Stimulated activated CD4-positive, alpha-beta T cell treated with anti-CD3 and anti-CD28 coated beads, Interleukin-4, amount 100 ng/mL, for 4 hours (primary cell): Measurements from ENCODE around the gene BST1.
"Not testable (repeated sequence)": the region's sequence is repeated elsewhere in the genome, so short reads cannot be mapped to it uniquely, and the experiment has no call there.

Source experiments
- DNase-seq, 2 experiments: peaks; one replicate each; pipeline ENCODE4 v3.0.0-alpha.2; 2020

The BST1 gene

DNA sequence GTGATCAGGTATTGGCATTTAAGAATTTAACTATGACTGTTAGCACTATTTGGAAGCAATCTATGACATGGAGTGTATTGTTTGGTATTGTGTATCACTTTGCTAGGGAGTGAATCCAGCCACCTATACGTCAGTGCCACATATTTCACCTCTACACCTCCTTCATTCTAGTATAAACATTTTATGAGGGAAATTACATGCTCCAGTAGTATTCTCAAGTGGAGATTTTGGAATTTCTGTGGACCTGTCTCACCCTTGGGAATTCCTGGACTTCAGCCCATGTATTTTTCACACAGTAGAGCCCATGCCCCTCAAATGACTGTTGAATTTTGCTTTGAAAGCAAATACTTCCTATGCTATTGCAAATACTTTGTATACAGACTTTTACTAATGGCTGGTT, 11.3 kb downstream of the BST1 start:
- no peak for DNase-seq

DNA sequence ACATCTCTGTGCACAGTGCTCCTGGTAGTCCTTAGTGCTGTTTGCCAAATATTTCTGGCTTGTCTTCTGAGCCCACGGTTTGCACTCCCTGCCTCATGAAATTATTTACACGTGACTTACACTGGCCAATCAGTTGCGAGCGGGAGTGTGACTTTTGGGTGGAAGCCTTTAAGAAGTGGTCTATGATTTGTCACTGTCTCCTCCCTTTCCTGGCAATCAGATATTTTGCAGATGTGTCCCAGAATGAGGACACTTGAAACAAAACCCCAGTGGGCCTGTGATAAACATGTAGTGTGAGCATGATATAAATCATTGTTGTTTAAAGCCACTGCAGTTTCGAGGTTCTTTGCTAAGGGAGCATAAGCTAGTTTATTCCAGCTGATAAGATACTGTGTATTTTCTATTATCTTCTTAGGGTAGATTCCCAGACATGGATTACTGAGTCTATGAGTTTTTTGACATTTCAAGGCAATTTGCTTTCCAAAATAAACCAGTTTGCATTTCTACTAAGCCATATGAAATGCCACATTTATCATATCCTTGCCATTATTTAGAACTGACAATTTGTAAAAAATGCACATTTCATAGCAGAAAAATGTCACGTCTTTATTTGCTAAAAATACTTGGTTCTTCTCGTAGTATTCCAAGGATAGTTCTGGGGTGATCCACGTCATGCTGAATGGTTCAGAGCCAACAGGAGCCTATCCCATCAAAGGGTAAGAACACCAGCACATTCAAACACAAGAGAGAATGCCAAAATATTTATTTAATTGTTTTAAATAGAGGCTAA, 12.0 kb downstream of the BST1 start:
- DNase-seq: no peak

DNA sequence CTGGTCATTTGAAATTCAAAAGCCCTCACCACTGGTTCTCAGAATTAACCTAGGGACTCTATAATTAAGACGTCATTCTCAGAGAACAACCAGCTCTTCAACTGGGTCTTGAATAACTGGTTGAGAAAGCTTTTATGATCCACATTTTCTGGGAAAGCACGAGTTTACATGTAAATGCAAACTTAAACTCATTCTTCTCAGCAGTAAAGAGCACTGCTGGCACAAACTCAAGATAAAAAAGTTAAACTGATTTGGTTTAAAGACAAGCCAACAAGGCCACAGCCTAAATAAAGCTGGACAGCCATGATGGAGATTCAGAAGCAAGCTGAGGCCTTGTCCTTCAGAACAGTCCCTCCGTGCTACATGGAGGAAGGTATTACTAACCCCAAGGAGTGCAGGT, 13.2 kb downstream of the BST1 start:
- no peak for DNase-seq

DNA sequence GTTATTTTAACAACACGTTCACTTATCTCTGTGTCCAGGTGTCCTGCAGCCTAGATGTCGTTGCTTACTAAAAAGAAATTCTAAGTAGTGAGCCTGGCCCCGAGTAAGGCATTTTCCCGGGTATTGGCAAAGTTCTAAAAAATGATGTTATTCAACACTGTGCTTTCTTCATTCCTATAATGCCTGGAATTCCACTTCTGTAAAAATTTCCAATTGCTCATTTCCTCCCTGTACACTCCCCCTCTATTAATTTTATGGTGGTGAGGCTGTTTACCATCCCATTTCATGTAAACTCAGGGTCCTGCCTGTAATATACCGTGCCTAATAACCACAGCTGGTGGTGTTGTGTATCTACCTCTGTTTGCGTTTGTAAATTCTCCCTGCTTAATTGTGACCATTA, 14.2 kb downstream of the BST1 start:
- no peak for DNase-seq

DNA sequence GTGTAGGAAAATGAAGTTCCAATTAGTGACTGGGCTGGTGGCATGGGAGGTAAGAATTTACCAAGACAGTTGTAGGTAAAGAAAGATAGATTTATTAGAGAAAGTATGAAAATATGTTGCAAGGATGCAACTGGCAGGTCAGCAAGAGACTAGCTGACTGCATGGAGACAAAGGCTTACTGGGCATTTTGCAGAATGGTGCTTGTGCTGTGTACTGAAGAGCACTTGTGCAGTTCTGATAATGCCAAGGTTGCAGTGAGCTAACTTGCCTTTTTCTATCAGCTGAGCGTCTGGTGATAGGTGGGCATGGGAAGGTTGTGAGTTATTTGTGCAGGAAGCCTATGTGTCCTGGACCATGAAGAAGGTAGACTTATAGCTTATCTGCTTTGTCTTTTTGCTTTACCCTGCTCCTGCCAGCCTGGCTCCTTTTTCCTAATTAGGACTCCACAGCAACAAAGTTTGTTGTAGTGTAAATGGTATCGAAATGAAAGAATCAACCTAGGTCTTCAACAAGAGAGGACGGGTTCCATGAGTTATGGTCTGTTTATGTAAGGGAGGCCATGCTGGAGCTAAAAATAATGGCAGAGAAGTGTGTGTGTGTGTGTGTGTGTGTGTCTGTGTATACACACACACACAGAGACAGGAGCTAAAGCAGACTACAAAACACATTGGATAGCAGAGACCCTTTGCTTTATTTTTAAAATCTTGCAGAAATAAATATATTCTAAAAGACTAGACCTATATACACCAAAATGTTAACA, 15.0 kb downstream of the BST1 start:
- no peak for DNase-seq

DNA sequence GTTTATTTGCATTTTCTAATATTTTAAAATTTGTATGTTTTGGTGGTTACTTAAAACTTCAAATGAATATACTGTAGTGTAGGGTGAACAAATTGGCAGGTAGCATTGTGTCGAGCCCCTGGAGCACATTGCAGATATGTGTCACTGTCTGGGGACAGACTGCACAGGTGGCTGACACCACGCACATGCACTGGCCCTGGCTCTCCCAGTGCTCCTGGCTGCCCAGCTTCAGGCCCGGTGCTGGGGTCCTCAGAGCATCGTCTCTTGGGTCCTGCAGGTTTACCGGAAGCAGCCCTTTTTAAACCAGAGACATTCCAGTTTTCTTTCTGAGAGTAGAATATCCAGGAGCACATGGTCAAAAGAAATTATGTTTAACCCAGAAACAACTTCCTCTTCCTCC, 15.6 kb downstream of the BST1 start:
- DNase-seq: no peak

DNA sequence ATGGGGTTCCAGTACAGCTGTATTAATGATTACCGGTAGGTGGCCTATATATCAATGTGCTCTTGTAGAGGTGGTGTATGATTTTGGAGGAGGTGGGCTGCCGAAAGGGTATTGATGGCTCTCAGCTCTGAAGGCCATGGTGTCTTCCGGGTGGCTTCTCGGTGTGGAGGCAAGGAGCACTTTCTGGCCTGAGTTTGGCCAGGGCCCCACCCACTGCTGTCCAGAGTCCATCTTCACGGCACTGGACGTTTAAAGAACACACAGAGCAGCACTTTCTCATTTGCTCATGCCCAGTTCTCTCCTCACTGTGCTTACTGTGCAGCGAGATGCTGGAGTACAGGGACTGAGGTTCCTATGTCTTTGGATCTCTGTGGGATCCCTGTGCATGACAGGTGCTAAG, 16.1 kb downstream of the BST1 start:
- DNase-seq: no peak

DNA sequence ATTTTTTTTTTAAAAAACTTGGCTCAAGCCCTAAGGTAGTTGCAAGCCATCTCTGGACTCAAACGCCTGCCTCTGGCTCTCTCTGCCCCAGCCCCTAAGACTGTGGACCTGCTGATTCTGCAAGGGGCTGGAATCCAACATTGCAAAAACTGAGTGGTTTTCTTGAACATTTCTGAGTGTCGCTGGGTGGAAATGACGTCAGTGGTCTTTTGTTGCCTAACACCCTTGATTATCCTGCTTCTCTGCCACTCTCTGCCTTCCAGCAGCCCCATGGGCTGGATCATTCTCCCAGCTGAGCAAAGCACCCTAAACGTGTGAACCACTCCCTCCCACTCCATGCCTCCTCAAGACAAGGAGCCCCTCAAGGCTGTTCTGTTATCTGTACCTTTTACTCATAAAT, 16.6 kb downstream of the BST1 start:
- DNase-seq: no peak

DNA sequence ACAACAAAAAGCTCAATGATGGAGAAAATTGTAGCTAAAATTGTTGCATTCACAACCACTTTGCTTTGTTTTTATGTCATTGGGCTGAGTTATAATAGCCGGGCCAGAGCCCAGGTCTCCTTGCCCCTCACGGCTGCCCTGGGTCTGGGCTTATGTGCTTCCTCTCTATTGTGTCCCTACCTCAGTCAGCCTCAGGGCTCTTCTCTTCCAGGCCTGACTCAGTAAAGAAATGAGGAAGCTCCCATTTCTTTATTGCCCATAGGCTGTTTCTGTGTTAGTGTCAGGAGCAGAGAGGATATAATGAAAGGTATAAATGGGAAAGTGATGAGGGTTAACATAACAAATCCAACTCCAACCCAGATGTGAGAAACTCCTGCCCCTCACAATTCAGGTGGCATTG, 18.0 kb downstream of the BST1 start:
- DNase-seq: no peak

DNA sequence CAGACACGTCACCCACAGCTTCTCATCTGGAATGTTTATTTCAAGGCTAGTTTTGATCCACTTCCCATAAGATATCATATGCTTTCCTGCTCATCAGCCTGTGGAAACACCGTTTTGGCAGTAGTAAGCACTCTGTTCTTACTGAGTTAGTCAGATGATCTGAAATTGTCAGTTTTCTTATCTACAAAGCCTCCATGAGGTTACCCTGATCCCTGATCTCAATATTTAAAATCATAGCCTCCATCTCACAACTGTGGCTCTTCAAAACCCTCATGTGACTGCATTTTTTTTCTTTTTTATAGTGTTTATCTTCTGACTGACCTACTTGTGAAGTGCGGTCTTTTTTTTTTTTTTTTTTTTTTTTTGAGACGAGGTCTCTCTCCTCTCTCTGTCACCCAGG, 22.7 kb downstream of the BST1 start:
- DNase-seq: no peak

DNA sequence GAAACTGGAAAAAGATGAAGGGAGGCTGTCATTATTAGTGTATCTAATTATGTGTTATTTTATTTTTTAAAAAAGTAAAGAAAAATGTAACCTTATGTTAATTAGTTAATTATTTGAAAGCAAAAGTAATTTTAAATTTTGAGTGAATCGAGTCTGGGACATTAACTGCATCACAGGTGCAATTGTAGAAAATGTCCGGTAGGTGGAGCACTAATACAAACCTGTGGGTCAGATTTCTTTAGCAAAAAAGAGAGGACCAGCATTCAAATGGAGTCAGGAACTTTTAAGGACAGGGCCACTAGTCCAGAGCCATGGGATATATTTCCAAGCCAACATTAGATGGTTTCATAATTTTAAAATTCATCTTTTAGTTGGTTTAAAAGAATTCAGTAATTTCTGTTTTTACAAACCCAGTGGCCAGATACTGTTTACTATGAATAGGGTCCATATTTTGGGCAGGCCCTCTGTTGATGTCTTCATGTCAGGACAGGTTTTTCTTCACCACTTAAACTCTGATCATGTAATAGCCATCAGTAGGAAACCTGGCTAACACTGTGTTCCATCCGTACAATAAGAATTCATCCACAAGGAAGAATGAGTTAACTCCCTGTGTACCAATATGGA, 27.2 kb downstream of the BST1 start:
- DNase-seq: peak in 1 of 2 experiments; percentile 3

DNA sequence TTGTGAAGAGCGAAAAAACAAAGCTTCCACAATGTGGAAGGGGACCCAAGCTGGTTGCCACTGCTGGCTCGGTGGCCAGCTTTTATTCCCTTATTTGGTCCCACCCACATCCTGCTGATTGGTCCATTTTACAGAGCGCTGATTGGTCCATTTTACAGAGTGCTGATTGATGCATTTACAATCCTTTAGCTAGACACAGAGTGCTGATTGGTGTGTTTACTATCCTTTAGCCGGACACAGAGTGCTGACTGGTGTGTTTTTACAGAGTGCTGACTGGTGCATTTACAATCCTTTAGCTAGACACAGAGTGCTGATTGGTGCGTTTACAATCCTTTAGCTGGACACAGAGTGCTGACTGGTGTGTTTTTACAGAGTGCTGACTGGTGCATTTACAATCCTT, 30.2 kb downstream of the BST1 start:
- not testable (repeated sequence) for DNase-seq

DNA sequence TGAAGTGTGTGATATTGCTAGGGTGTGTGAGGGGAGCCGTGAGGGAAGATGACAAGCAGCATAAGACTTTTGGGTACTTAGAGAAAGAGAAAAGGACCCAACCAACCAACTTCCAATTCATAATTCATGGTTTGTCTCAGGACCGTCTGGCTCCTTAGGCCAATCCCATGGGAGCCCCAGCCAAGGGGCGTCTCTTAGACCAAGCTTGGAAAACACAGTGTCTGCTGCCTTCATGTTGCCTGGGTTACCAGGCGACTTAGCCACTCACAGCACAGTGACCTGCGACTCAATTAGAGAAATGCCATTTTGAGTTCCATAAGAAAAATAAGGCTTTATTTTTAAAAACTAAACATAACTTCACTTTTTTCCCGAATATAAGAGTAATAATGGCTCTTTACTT, 32.7 kb downstream of the BST1 start:
- no peak for DNase-seq

DNA sequence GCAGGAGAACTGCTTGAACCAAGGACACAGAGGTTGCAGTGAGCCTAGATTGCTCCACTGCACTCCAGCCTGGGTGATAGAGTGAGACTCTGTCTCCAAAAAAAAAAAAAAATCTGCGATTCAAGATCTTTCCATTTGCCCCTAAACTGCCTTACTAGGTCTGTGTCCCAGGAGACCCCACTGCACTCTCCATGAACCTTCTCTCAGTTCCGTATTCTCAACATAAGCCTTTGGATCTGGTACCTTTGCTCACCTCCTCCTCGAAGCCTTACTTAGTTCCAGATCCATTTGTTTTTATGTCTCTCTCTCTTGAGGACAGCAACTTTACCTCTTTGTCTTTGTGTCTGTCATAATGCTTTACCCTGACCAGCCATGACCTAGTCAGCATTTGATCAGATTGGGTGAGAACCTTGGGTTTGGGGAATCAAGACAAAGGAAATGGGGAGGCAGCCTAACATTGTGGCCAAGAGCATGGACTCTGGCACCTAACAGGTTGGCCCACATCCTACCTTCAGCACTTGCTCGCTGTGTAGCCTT, 33.7 kb downstream of the BST1 start:
- DNase-seq: no peak

DNA sequence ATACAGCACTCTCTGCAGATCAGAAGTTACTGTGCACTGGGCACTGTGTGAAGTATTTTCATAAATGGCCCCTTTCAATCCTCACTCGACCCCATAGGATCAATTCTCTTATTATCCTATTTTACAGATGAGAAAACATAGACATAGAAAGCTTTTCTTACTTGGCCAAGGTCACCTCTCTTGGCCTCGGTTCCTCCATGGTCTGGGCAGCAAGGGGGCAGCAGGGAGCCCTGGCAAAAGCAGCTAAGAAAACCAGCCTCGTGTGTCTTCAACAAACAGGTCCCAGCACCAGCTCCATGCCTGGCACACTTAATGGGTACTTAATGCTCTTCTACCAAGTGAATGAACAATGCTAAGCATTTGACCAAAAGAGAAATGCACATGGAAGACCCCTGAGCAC, 34.4 kb downstream of the BST1 start:
- no peak for DNase-seq

DNA sequence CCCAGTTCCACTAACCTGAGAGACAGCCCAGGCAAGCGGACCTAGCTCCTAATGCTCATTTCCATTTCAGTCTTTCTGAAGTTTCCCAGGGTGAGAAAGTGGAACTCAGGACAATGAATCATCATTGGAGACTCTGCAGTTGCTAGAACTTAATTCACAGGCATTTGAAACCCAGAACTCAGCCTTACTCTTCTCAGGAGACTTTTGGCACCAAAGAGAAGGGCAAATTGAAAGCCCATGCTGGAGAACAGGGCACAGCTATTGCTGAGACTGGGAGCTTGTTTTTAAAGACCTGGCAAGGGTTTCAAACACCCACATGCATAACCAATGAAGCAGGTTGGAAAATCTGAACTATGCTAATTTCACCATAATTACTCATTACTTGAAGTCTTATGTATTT, 36.0 kb downstream of the BST1 start:
- DNase-seq: no peak

DNA sequence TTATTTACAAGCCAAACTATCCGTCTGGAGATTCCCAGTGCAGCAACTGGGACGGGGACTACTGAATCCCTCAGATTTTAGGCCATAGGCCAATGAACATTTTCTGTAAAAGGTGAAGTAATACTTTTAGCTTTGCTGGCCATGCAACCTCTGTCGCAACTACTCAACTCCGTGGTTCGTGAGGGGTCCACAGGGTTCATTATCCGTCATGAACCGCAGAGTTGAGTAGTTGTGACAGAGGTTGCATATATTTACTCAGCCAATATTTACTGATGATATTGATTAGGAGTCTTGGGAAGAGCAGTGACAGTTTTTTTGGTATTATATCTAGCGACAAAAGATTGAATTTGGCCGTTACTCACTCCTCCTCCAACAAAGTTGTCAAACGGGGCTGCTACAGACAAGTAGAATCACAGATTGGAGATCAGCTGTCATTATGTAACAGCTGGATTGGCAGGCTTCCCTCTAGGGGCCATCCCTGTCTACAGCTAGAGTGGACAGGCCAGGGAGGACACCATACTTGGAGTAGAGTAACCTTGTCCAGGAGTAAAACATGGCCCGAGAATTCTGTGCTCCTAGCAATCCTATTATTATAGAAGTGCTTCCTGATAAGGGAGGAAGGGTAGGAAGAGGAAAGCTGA, 38.0 kb downstream of the BST1 start:
- DNase-seq: no peak

DNA sequence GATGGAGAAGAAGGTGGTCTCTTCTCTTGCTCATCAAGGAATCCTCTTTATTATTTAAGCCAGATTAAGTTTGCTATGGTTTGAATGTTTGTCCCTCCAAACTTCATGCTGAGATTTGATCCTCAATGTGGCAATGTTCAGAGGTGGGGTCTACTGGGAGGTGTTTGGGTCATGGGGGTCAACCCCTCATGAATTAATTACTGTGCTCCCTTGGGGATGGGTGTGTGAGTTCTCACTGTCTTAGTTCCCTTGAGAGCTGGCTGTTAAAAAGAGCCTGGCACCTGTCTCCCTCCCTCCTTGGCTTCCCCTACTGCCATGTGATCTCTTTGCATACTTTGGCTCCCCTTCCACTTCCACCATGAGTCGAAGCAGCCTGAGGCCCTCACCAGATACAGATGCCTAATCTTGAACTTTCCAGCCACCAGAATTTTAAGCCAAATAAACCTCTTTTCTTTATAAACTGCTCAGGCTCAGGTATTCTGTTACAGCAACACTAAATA, 39.3 kb downstream of the BST1 start:
- DNase-seq: no peak

DNA sequence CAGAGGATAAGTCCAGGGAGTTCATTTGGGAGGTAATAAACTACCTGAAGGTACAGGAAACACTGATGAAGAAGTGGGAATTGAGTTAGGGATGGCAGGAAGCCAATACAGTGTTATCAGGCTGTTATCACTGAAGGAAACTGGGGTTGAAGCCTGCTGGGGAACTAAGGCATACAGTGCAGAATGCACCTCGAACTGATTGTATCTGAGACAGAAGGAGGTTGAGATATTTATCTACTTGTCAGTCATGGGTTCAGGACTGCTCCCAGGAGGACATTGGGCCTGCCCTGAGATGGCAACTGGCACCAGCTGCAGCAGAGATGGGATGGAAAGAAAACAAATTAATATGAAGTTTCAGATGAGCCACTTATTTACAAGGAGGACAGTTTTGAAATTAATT, 39.8 kb downstream of the BST1 start:
- DNase-seq: no peak

DNA sequence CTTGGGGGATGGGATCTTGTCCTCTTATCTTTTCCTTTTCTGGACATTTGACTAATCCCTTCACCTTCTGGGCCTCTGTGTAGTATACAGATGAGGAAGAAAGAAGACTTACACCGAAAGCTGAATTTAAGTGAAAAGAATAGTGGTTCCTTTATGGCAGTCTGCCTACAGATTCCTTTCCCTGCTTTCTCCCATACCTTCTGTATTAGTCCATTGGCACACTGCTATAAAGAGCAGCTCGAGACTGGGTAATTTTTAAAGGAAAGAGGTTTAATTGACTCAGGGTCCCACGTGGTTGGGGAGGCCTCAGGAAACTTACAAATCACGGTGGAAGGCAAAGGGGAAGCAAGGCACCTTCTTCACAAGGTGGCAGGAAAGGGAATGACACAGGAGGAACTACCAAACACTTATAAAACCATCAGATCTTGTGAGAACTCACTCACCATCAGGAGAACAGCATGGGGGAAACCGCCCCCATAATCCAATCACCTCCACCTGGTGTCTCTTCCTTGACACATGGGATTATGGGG, 41.2 kb downstream of the BST1 start:
- no peak for DNase-seq

DNA sequence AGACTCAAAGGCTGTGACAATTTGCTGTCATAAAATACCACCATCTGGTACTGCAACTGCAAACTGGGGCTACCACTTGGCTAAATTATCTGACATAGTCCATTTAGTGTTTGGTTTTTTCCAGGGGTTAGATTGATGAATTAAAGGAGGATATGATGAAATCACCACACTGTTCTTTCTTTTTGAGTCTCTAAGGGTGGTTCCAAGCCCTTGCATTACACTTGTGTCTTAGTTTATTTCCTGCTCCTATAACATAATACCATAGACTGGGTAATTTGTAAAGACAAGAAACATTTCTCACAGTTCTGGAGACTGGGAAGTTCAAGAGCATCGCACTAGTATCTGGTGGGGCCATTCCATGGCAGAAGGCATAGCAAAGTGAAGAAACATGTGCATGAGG, 43.2 kb downstream of the BST1 start:
- DNase-seq: no peak

DNA sequence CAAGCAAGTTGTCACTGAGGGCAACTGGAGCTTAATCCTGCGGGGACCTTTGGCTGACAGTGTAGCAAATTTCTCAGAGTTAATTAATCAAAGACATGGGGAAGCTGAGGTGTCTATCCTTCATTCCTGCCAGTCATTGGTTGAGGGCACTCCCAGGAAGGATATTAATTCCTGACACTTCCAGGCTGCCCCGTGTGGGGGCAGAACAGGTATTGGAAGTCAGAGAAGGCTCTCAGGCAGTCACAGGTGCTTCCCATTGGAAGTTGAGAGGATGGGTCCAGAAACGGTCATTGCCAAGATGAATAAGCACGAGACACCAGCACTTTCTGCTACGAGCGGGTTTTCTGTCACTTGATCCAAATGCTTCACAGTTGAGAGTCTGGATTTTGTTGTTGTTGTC, 46.1 kb downstream of the BST1 start:
- no peak for DNase-seq

DNA sequence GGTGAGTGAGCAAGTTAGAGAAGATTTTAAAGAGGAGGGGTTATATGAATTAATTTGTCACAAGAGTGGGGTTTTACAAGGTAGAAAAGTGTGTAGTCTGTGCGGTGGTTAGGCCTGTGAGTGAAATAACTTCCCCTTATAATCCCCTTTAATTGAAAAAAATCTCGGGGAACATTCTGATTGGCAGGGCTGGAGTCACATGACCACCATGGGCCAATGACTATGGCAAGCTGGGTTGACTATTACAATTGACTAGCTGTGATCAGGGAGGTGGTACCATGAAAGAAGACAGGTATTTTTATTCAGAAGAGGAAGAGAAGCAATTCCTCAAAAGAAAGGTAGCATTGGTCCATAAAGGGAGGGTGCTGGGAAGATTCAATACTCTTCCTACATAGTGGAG, 48.3 kb downstream of the BST1 start:
- no peak for DNase-seq
